Karpas-422 (cell line): Measurements from ENCODE around the gene COX7A2L. TPM values are rescaled to one million over a fixed set of nuclear protein-coding genes. Genes with fewer than 3 reads are reported as not detected.

Source experiments
- DNase-seq: peaks from one replicate; pipeline ENCODE4 v3.0.0-alpha.2; 2015
- H2AFZ ChIP-seq: fragments of 200-600 bp; sonication (generic); 2 replicates; pipeline ENCODE4 v1.6.1; 2014; ENCODE audit warnings: antibody characterized with exemption, low read length, mixed read lengths
- H3K27ac ChIP-seq: fragments of 200-600 bp; sonication (generic); 2 replicates; pipeline ENCODE4 v1.5.1; 2014; ENCODE audit warnings: mild to moderate bottlenecking, low read length, moderate library complexity
- H3K27me3 ChIP-seq: fragments of 200-600 bp; sonication (generic); 2 replicates; pipeline ENCODE4 v1.6.1; 2014; ENCODE audit warnings: low read length, mixed read lengths
- H3K36me3 ChIP-seq: fragments of 200-600 bp; sonication (generic); 2 replicates; pipeline ENCODE4 v1.6.1; 2014; ENCODE audit warnings: low read length, mixed read lengths; ENCODE audit not compliant: insufficient read depth
- H3K4me1 ChIP-seq: fragments of 200-600 bp; sonication (generic); 2 replicates; pipeline ENCODE4 v1.6.1; 2014; ENCODE audit warnings: mild to moderate bottlenecking, low read length, mixed read lengths
- H3K4me2 ChIP-seq: fragments of 200-600 bp; sonication (generic); 2 replicates; pipeline ENCODE4 v1.6.1; 2014; ENCODE audit warnings: low read length, low read depth, mild to moderate bottlenecking; ENCODE audit not compliant: poor library complexity, severe bottlenecking
- H3K4me3 ChIP-seq: fragments of 200-600 bp; sonication (generic); 2 replicates; pipeline ENCODE4 v1.5.1; 2014; ENCODE audit warnings: mild to moderate bottlenecking, antibody characterized with exemption, low read length, mixed read lengths
- H3K79me2 ChIP-seq: fragments of 200-600 bp; sonication (generic); 2 replicates; pipeline ENCODE4 v1.6.1; 2014; ENCODE audit warnings: mild to moderate bottlenecking, low read length, mixed read lengths
- H3K9ac ChIP-seq: fragments of 200-600 bp; sonication (generic); 2 replicates; pipeline ENCODE4 v1.6.0; 2014; ENCODE audit warnings: low read length
- H3K9me2 ChIP-seq: fragments of 200-600 bp; sonication (generic), shearing (Covaris generic); replicated peaks from 2 replicates; pipeline ENCODE4 v1.6.0; 2014; ENCODE audit warnings: mild to moderate bottlenecking, low read length, moderate library complexity; ENCODE audit not compliant: insufficient read depth
- H3K9me3 ChIP-seq: fragments of 300-700, 200-600 bp; sonication (generic); 2 replicates; pipeline ENCODE4 v1.6.1; 2014; ENCODE audit warnings: low read length, mixed read lengths
- H4K20me1 ChIP-seq: fragments of 200-600 bp; sonication (generic); 2 replicates; pipeline ENCODE4 v1.6.1; 2014; ENCODE audit warnings: mild to moderate bottlenecking, antibody characterized with exemption, low read length, low read depth; ENCODE audit not compliant: insufficient read depth
- total RNA-seq: library from RNA; depleted of rRNA; stranded (reverse); fragments of >200 nt; shearing (Covaris generic); gene quantifications from 2 replicates; pipeline ENCODE4 v1.2.3, GENCODE V29; 2014; ENCODE audit warnings: low replicate concordance

COX7A2L gene
- total RNA-seq, 1 experiment from 2014 or later: 232 TPM

DNA sequence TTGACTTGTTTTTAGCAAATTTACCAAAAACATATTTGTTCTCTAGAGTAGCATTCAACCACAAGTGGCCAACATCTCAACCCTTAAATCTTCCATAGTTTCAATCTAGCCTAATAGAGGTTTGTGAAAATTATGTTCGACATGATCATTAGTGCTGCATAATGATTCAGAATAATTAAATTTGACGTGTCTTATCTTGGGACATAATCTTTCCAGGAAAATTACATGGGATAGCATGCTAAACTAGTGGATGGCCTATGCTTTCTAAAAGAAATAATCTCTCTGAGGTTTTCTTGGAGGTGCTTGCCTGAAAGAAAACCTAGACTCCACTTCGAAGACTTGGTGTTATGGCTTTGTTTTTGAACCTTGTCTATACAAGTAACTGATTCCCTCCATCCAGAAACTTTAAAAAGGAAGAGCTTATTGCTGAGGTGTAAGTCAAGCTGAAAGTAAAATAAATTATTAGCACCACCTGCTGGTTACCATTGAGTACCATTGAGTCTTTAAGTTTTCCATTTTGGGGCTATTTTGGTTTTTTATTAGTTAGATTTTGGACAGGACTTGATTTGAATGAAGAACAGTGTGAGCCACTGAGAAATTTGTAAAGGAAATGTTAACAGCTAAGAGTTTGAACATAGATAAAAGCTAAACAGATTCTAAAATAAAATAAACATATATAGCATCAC lies 32.7 kb downstream of the COX7A2L start:
- Histone ChIP-seq H3K79me2 (no peaks in the 10 kb centered on the region), H3K9me2 (no peaks in the 10 kb centered on the region), H4K20me1 (no peaks in the 10 kb centered on the region), H3K9me3 (no peaks in the 10 kb centered on the region), H3K27ac (no peak overlapping the region), H3K36me3 (peaks cover 49% of the 10 kb centered on the region), H3K9ac (no peak overlapping the region), H3K4me3 (no peak overlapping the region), H3K4me1 (no peaks in the 10 kb centered on the region), H3K27me3 (no peaks in the 10 kb centered on the region), H2AFZ (no peak overlapping the region), H3K4me2 (no peak overlapping the region)
- peak; percentile 72 for DNase-seq

DNA sequence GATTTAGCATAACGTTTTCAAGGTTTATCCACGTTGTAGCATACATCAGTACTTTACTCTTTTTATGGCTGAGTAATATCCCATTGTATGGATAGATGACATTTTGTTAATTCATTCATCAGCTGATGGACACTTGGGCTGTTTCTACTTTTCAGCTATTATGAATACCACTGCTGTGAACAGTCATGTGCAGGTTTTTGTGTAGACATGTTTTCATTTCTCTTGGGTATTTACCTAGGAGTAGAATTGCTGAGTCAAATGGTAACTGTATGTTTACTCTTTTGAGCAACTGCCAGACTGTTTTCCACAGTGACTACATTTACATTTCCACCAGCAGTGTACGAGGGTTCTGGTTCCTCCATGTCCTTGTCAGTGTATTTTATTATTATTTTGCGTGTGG lies 33.9 kb downstream of the COX7A2L start:
- Histone ChIP-seq H4K20me1 (no peaks in the 10 kb centered on the region), H3K9me3 (no peaks in the 10 kb centered on the region), H3K4me3 (no peak overlapping the region), H3K4me2 (no peak overlapping the region), H3K9ac (no peak overlapping the region), H3K27ac (no peak overlapping the region), H3K9me2 (no peaks in the 10 kb centered on the region), H3K79me2 (no peaks in the 10 kb centered on the region), H3K36me3 (peaks cover 40% of the 10 kb centered on the region; the same call in 1 of the 2 replicates), H3K4me1 (no peaks in the 10 kb centered on the region), H2AFZ (no peak overlapping the region), H3K27me3 (no peaks in the 10 kb centered on the region)
- no peak for DNase-seq

DNA sequence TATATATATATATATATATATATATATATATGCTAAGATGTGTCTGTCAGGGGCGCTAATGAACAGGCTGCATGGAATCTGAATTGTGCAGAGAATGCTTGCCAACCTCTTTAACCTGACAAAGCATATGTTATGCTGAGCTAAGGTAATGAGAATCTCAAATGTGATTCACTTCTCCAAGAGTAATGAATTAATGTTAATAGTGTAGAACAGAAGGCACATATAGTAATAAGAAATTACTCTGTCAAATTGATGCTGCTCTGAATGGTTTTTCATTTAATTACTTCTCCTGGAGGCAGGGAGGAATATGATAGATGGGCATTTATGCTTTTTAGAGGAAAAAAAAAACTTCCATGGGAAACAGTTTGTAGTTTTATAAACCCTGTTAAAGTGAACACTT lies 35.4 kb downstream of the COX7A2L start:
- H3K27me3 ChIP-seq: no peaks in the 10 kb centered on the region
- H2AFZ ChIP-seq: no peak overlapping the region
- no peak for DNase-seq
- H3K36me3 ChIP-seq: peaks cover 28% of the 10 kb centered on the region; the same call in 1 of the 2 replicates
- no peaks in the 10 kb centered on the region for H3K4me1 ChIP-seq
- H4K20me1 ChIP-seq: no peaks in the 10 kb centered on the region
- no peak overlapping the region for H3K4me3 ChIP-seq
- H3K4me2 ChIP-seq: no peak overlapping the region
- no peaks in the 10 kb centered on the region for H3K9me3 ChIP-seq
- no peaks in the 10 kb centered on the region for H3K9me2 ChIP-seq
- H3K27ac ChIP-seq: no peak overlapping the region
- H3K79me2 ChIP-seq: no peaks in the 10 kb centered on the region
- H3K9ac ChIP-seq: no peak overlapping the region

DNA sequence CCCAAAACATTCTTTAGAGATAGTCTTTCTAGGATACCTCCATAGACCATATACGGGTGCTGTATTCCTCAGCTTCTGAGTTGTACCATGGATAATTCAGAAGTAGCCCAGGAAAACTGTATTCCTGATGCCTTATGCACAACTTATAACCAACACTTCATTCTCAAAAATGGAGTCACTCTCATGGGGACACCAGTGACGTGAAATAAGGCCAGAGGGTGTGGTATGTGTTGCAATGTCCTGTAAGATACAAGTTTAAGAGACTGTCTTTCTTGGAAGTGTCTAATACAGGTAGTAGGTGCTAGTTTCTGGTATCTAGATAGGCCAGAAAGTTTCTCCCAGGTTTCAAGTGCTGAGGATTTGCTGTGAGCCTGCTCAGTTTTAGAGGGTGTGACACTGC lies 36.1 kb downstream of the COX7A2L start:
- no peaks in the 10 kb centered on the region for H3K79me2 ChIP-seq
- no peaks in the 10 kb centered on the region for H4K20me1 ChIP-seq
- H3K4me1 ChIP-seq: no peaks in the 10 kb centered on the region
- no peak overlapping the region for H3K4me3 ChIP-seq
- no peak overlapping the region for H3K4me2 ChIP-seq
- H3K36me3 ChIP-seq: peaks cover 33% of the 10 kb centered on the region; the same call in 1 of the 2 replicates
- H3K9ac ChIP-seq: no peak overlapping the region
- H3K9me2 ChIP-seq: no peaks in the 10 kb centered on the region
- H3K9me3 ChIP-seq: no peaks in the 10 kb centered on the region
- DNase-seq: no peak
- no peaks in the 10 kb centered on the region for H3K27me3 ChIP-seq
- H3K27ac ChIP-seq: no peak overlapping the region
- no peak overlapping the region for H2AFZ ChIP-seq

DNA sequence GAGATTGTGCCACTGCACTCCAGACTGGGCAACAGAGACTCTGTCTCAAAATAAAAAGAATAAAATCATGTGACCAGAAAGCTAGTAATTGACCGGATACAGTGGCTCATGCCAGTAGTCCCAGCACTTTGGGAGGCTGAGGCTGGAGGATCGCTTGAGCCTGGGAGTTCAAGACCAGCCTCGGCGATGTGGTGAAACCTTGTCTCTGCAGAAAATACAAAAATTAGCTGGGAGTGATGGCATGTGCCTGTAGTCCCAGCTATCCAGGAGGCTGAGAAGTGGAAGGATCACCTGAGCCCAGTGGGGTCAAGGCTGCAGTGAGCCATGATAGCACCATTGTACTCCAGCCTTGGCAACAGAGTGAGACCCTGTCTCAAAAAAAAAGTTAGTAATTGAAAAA lies 36.8 kb downstream of the COX7A2L start:
- no peaks in the 10 kb centered on the region for H3K79me2 ChIP-seq
- H3K27ac ChIP-seq: no peak overlapping the region
- H3K9me3 ChIP-seq: no peaks in the 10 kb centered on the region
- H3K36me3 ChIP-seq: peaks cover 29% of the 10 kb centered on the region; the same call in 1 of the 2 replicates
- no peaks in the 10 kb centered on the region for H3K27me3 ChIP-seq
- no peaks in the 10 kb centered on the region for H3K9me2 ChIP-seq
- no peaks in the 10 kb centered on the region for H4K20me1 ChIP-seq
- no peak overlapping the region for H2AFZ ChIP-seq
- H3K4me3 ChIP-seq: no peak overlapping the region
- no peak overlapping the region for H3K9ac ChIP-seq
- H3K4me1 ChIP-seq: no peaks in the 10 kb centered on the region
- no peak for DNase-seq
- no peak overlapping the region for H3K4me2 ChIP-seq

DNA sequence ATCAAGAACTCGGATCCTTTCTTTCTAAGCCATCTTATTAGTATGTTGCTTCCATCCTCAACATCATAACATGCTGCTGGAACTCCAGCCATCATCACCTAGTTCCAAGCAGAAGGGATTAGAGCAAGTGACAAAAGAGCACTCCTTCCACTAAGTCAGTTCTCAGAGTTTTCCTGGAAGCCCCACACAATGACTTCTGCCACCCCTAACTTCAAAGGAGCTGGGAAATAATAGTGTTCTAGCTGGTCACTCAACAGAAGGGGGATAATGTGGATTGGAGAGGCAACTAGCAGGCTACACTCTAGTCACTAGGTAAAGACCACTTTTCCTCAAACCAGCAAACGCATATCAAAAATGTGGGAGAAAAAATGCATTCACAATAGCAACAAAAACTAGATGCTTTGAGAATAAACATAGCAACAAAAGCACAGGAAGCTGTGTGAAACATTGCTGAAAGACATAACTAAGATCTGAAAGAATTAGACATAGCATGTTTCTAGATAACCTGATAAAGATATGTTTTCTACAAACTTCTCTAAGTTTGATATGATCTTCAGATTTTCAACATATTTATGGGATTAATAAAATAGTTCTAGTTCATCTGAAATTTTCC lies 39.5 kb downstream of the COX7A2L start:
- Histone ChIP-seq H3K9me3 (no peaks in the 10 kb centered on the region), H3K9me2 (no peaks in the 10 kb centered on the region), H2AFZ (no peak overlapping the region), H3K27me3 (no peaks in the 10 kb centered on the region), H3K36me3 (peaks cover 29% of the 10 kb centered on the region; the same call in 1 of the 2 replicates), H3K4me3 (no peak overlapping the region), H3K4me1 (no peaks in the 10 kb centered on the region), H3K79me2 (no peaks in the 10 kb centered on the region), H3K27ac (no peak overlapping the region), H4K20me1 (no peaks in the 10 kb centered on the region), H3K4me2 (no peak overlapping the region), H3K9ac (no peak overlapping the region)
- no peak for DNase-seq

DNA sequence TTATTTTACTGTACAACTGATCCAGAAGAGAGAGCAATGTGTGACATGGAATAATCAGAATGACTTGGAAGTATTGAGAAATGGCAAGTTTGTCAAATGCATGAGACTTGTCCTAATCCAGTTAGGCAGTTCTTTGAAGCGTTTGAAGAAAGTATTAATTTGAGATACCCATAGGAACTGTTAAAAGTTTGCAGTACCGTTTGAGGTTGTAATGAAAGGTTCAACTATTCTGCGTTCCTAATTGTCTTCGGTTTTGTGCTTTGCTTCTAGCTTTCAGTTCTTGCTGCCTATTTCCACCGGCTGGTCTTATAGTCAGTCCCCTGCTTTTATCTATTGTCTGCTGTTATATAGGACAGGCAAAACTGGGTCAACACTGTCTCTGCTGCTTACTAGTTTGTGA lies 41.8 kb downstream of the COX7A2L start:
- H2AFZ ChIP-seq: no peak overlapping the region
- no peaks in the 10 kb centered on the region for H3K4me1 ChIP-seq
- H3K79me2 ChIP-seq: no peaks in the 10 kb centered on the region

DNA sequence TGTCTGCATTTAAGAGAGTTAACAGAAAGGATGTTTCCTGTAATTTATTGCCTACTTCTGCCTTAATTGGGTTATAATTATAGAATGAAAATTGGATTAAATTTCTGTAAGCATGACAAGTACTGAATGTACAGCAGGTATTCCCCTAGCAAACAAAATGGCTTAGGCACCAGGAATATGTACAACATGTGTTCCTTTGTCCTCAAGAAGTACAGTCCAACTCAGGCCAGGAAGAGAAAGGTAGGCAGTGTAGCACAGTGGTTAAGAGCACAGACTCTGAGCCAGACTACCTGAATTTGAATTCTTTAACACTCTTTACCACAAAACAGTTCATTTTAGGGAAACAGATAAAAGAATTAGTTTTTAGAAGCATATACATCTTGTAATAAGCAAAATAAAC lies 43.1 kb downstream of the COX7A2L start:
- Histone ChIP-seq H3K27ac (no peak overlapping the region), H3K9me3 (no peaks in the 10 kb centered on the region), H3K9me2 (no peaks in the 10 kb centered on the region), H3K4me1 (no peaks in the 10 kb centered on the region), H3K79me2 (no peaks in the 10 kb centered on the region), H3K9ac (no peak overlapping the region), H3K36me3 (peaks cover 24% of the 10 kb centered on the region; the same call in 1 of the 2 replicates), H3K4me3 (no peak overlapping the region), H4K20me1 (no peaks in the 10 kb centered on the region), H3K27me3 (no peaks in the 10 kb centered on the region), H2AFZ (no peak overlapping the region), H3K4me2 (no peak overlapping the region)
- no peak for DNase-seq

More for the DNA sequence above, 41.8 kb downstream of the COX7A2L start:
- H3K9ac ChIP-seq: no peak overlapping the region
- H3K36me3 ChIP-seq: peaks cover 24% of the 10 kb centered on the region; the same call in 1 of the 2 replicates
- no peaks in the 10 kb centered on the region for H3K9me3 ChIP-seq
- DNase-seq: no peak
- no peak overlapping the region for H3K27ac ChIP-seq
- no peaks in the 10 kb centered on the region for H4K20me1 ChIP-seq
- no peak overlapping the region for H3K4me2 ChIP-seq
- H3K4me3 ChIP-seq: no peak overlapping the region
- no peaks in the 10 kb centered on the region for H3K27me3 ChIP-seq
- no peaks in the 10 kb centered on the region for H3K9me2 ChIP-seq
